Renal cortex interstitium (tissue), 11 donors: ENCODE data around the gene CDIP1. TPM values are rescaled to one million over a fixed set of nuclear protein-coding genes. Genes with fewer than 3 reads are reported as not detected.

Source experiments
- DNase-seq, 11 donors: peaks; one replicate each; pipeline ENCODE4 v3.0.0-alpha.2; 2013; ENCODE audit warnings: low read depth in 9 of 11, low spot score in 4 of 11; ENCODE audit errors: extremely low read depth in 1 of 11
- polyA plus RNA-seq, 3 donors: library from polyadenylated mRNA; unstranded; fragments of 120-200 nt; gene quantifications; one replicate each; pipeline ENCODE4 v1.2.1, GENCODE V29; 2013; ENCODE audit not compliant: insufficient read length in 3 of 3

CDIP1 gene
- polyA plus RNA-seq, 3 donors: 27.9 to 33.2 (median 31.3) TPM

GRCh38 chr16:4505356-4506147 lies 33.0 kb downstream of the CDIP1 start:
- no peak for DNase-seq

GRCh38 chr16:4501071-4501478 lies 37.5 kb downstream of the CDIP1 start:
- DNase-seq: no peak

DNA sequence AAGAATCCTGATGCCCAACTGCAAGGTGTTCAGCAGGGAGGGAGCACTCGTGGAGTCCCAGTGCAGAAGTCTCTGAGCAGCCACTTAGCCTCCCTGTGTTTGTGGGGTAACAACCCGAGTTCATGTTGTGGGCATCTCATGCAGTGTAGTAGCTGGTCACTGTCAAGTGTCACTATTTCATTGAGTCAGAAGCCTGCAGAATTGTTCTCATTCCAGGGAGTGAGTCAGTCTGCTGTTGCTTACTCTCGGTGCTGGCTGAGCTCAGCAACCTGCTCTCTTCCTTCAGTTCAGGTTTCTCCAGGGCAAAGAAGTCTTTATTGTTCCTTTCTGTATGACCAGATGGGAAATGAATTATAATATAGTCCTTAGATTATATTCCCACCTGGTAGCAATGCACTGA lies 38.3 kb downstream of the CDIP1 start:
- DNase-seq: no peak

GRCh38 chr16:4499196-4499555 lies 39.4 kb downstream of the CDIP1 start:
- DNase-seq: no peak

- DNase-seq: no peak
Measured at GRCh38 chr16:4498546-4499195, 39.9 kb downstream of the CDIP1 start.

GRCh38 chr16:4496305-4496704 lies 42.3 kb downstream of the CDIP1 start:
- DNase-seq: no peak

- DNase-seq: no peak
Measured at GRCh38 chr16:4495766-4496165, 42.8 kb downstream of the CDIP1 start.

DNA sequence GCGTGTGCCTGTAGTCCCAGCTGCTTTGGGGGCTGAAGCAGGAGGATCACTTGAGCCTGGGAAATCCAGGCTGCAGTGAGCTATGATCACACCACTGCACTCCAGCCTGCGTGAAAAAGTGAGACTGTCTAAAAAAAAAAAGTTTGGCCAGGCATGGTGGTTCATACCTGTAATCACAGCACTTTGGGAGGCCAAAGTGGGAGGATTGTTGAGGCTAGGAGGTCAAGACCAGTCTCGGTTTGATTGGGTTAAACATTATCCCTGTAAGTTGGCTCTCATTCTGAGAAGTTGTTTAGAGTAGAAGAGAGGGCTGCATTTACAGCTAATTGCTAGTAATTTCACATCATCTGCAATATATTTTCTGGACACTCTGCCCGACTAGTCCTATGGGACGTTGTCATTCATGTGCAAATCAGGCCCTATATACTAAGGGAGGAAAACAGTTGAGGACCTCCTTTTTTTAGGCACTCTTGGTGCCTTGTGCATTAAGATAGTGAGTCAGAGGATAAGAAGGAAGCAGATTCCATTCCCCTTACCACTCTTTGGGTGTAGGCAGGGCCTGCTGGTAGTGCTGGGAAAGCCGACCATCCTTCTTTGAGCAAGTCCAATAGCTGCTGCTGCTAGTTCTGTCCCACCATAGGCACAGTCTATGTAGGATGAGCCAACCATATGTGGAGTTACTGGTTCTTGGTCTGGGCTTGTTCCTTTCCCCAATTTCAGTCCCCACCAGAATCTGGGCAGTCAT lies 43.7 kb downstream of the CDIP1 start:
- DNase-seq: no peak

- no peak for DNase-seq
Measured at GRCh38 chr16:4491898-4492297, 46.7 kb downstream of the CDIP1 start.

- DNase-seq: no peak
Measured at GRCh38 chr16:4489030-4489429, 49.5 kb downstream of the CDIP1 start.

- DNase-seq: peak in 2 of 11 donors; percentile 18 to 47
Measured at GRCh38 chr16:4488499-4488967, 50.0 kb downstream of the CDIP1 start.

DNA sequence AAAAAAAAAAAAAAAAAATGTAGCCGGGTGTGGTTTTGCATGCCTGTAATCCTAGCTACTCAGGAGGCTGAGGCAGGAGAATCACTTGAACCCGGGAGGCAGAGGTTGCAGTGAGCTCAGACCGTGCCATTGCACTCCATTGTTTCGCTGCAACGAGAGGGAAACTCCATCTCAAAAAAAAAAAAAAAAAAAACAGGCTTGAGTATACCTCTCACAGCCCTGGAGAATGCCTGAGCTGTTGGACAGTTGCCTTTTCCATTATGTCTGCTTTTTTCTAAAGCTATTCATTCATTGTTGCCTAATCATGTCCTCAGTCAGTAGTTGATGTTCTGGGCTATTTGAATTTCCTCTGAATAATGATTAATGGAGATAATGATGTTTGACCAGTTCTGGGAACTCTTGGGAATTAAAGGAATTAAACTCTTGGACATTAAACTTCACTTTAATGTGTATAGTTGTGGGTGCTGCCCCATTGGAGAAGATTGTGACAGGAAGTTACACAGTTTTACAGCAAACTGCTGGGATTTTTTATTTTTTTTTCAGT lies 50.5 kb downstream of the CDIP1 start:
- DNase-seq: peak in 2 of 11 donors; percentile 36 to 58

DNA sequence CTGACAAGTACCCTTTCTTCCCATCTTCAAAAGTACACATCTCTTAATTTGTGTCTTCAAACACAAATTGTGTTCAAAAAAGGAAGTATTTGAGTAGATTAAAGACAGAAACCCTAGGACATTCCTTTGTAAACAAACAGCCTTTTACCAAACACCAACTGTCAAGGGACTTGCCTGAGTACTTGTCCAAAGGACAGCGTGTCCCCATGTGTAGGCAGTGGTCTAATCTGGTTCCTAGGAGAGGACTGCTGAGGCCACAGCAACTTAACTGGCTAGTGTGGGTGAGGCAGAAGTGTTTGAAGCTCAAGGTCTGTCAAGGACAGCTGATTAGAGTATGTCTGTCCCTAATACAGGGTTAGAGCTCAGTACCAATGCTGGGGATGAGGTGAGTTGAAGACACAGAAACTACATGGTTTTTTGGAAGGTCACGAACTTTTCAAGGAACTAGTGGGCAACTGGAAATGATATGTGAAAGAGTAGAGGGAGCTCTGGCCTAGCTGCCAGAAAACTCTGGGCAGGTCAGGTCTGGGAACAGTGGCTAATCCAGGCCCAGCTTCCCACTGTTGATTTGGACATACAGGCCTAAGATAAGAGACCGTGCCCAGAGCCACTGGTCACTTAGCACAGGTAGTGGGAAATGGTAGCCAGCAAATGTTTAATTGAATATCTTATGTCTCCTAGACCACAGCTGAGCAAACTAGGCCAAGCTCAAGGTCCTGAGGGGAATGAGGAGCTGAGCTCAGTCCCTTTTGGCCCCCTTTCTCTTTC lies 52.3 kb downstream of the CDIP1 start:
- no peak for DNase-seq

DNA sequence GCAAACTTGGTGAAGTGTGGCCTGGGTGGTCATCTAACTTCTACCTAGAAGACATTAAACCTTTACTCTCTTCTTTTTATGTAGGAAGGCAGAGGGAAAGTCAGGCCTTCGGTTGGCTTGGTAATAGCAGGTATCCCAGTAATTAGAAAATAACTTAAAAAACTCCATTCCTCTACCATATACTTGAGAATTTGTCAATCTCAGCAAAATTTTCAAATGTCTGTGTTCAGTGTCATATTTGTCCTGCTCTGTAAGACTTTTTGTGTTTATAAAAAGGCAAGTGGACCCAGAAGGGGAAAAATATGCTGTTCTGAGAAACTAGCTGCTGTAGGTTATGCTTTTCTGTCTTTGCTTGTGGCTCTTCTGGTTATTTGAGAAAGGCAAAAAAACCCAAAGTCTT lies 56.6 kb downstream of the CDIP1 start:
- no peak for DNase-seq

DNA sequence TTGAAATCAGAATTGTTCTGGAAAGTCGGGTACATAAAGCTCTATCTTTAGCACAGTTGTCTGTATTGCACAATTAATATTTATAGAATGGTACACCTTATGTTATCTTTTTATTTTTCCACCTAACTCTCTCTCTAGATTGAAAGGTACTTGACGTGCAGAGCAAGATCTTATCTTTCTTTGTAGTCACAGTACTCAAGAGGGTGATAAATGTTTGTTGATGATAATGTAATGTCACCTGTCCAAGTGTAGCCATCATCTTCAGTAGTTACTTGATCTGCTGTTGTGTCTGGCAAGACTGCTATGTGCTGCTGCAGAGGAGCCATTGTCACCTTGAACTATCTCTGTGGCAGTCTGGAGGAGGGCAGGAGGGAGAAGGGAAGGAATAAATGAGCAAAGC lies 57.0 kb downstream of the CDIP1 start:
- no peak for DNase-seq

- no peak for DNase-seq
Measured at GRCh38 chr16:4477966-4478365, 60.6 kb downstream of the CDIP1 start.

GRCh38 chr16:4475880-4476788 lies 62.4 kb downstream of the CDIP1 start, which contains the start of gene HMOX2:
Gene HMOX2, plus strand, starts transcription at chr16:4476398. Its CDS starts 29,127 bp downstream, at chr16:4505525.
- DNase-seq: peak; percentile 76 to 88 (median 82)
